Measurements from ENCODE around the gene CHD8.

- TF ChIP-seq YY1 (IDR thresholded peaks at IDR 0.05; ENCODE audit: insufficient read depth, insufficient read length) (no peak), SUZ12 (IDR thresholded peaks at IDR 0.05; ENCODE audit: extremely low read depth, insufficient read depth, insufficient read length) (no peak)
These were observed 40.6 kb downstream of the CHD8 start for GRCh38 chr14:21415329-21415728.

Data from NT2/D1 (cell line).